ENCODE results near the gene LY6G5B. TPM values are rescaled to one million over a fixed set of nuclear protein-coding genes. Genes with fewer than 3 reads are reported as not detected.

The LY6G5B gene
- total RNA-seq, 2 donors from 2014 or later: 0.67 to 1.8 TPM

- Histone ChIP-seq H3K9me3 (no peaks in the 10 kb centered on the region), H3K36me3 (peaks cover 59% of the 10 kb centered on the region), H3K27me3 (no peaks in the 10 kb centered on the region), H3K27ac (no peak overlapping the region), H3K4me1 (peaks cover 0 to 18% of the 10 kb centered on the region in 2 donors), H3K4me3 (no peak overlapping the region)
- no peak for TF ChIP-seq CTCF (IDR thresholded peaks at IDR 0.05)
- DNase-seq (ENCODE audit: low spot score): no peak
Observed at GRCh38 chr6:31624070-31624469, 45.7 kb upstream of the LY6G5B start.

- Histone ChIP-seq H3K4me1 (peaks cover 0 to 10% of the 10 kb centered on the region in 2 donors), H3K27ac (no peak overlapping the region), H3K9me3 (no peaks in the 10 kb centered on the region), H3K4me3 (no peak overlapping the region), H3K27me3 (no peaks in the 10 kb centered on the region), H3K36me3 (peaks cover 88% of the 10 kb centered on the region)
- TF ChIP-seq CTCF (IDR thresholded peaks at IDR 0.05): no peak
- no peak for DNase-seq (ENCODE audit: low spot score)
Observed at GRCh38 chr6:31626952-31627351, 42.8 kb upstream of the LY6G5B start.

GRCh38 chr6:31627690-31628287 lies 42.0 kb upstream of the LY6G5B start:
- Histone ChIP-seq H3K27me3 (no peaks in the 10 kb centered on the region), H3K27ac (no peak overlapping the region), H3K36me3 (peaks cover 96% of the 10 kb centered on the region), H3K9me3 (no peaks in the 10 kb centered on the region), H3K4me1 (peaks cover 0 to 1% of the 10 kb centered on the region in 2 donors), H3K4me3 (no peak overlapping the region)
- TF ChIP-seq CTCF (IDR thresholded peaks at IDR 0.05): no peak
- DNase-seq (ENCODE audit: low spot score): no peak

GRCh38 chr6:31629014-31629413 lies 40.8 kb upstream of the LY6G5B start:
- Histone ChIP-seq H3K27me3 (no peaks in the 10 kb centered on the region), H3K27ac (no peak overlapping the region), H3K4me1 (no peaks in the 10 kb centered on the region), H3K4me3 (no peak overlapping the region), H3K9me3 (no peaks in the 10 kb centered on the region), H3K36me3 (peaks cover 100% of the 10 kb centered on the region)
- no peak for DNase-seq (ENCODE audit: low spot score)
- no peak for TF ChIP-seq CTCF (IDR thresholded peaks at IDR 0.05)

GRCh38 chr6:31630177-31630934 lies 39.4 kb upstream of the LY6G5B start:
- Histone ChIP-seq H3K27ac (no peak overlapping the region), H3K4me3 (no peak overlapping the region), H3K36me3 (peaks cover 100% of the 10 kb centered on the region), H3K27me3 (no peaks in the 10 kb centered on the region), H3K4me1 (no peaks in the 10 kb centered on the region), H3K9me3 (no peaks in the 10 kb centered on the region)
- DNase-seq (ENCODE audit: low spot score): no peak
- TF ChIP-seq CTCF (IDR thresholded peaks at IDR 0.05): no peak

Measured in right atrium auricular region (tissue), 2 donors.